HepG2 (cell line): Measurements from ENCODE around the gene ATXN7L2. TPM values are rescaled to one million over a fixed set of nuclear protein-coding genes. Genes with fewer than 3 reads are reported as not detected.

Source experiments
- ATAC-seq: fragments of 200-7000 bp; cut with Tn5 transposase; 3 replicates; pipeline ENCODE4 v1.9.1; 2020; ENCODE audit warnings: mild to moderate bottlenecking, moderate library complexity
- BruUV-seq: library from RNA; stranded (reverse); fragments of 400-500 nt; replicated peaks from 2 replicates; lab custom pipeline; 2021; lab: Mats Ljungman, UMichigan
- CTCF ChIA-PET: fragments of 300-600 bp; formaldehyde crosslinking; extraction: SDS; loops from one replicate; lab custom pipeline; 2021; ENCODE audit warnings: low total read pairs, inconsistent platforms, low intra/inter-chr PET ratio; lab: Yijun Ruan, JAX
- POLR2A ChIA-PET: fragments of 350-600 bp; sonication (Branson Sonifier 250); formaldehyde crosslinking; loops from one replicate; lab custom pipeline; 2020; ENCODE audit warnings: antibody characterized with exemption, inconsistent platforms; lab: Yijun Ruan, JAX
- DNase-seq: peaks from one replicate; pipeline ENCODE4 v3.0.0-alpha.2; 2015; ENCODE audit warnings: low spot score
- FAIRE-seq: peaks from 3 replicates; lab custom pipeline; 2011; peaks lifted over from hg19 to GRCh38; lab: Jason Lieb, UNC
- H2AFZ ChIP-seq: one replicate; pipeline ENCODE4 v1.6.1; 2011; ENCODE audit warnings: low read length, inconsistent platforms
- H3K27ac ChIP-seq: fragments of 300-600 bp; 3 replicates; pipeline ENCODE4 v1.8.0; 2011; ENCODE audit warnings: mixed run types, mild to moderate bottlenecking, mixed read lengths, low read length, inconsistent platforms; ENCODE audit not compliant: insufficient read depth; ENCODE audit errors: extremely low read length
- H3K27me3 ChIP-seq, 2 experiments: fragments of 200-600 bp in 1 of 2; 2 replicates in 1 of 2; 3 replicates in 1 of 2; pipeline versions ENCODE4 v1.6.0 to v1.8.0; 2011; ENCODE audit warnings: low read length in 2 of 2, mild to moderate bottlenecking in 2 of 2, moderate library complexity in 2 of 2, inconsistent platforms in 1 of 2; ENCODE audit not compliant: insufficient read depth in 2 of 2, control insufficient read depth in 1 of 2
- H3K36me3 ChIP-seq, 2 experiments: fragments of 200-600 bp in 1 of 2; replicated peaks in 1 of 2; 2 replicates in 1 of 2; 3 replicates in 1 of 2; pipeline versions ENCODE4 v1.5.1 to v1.8.0; 2011; ENCODE audit warnings: low read length in 2 of 2, inconsistent platforms in 1 of 2; ENCODE audit not compliant: insufficient read depth in 2 of 2, control insufficient read depth in 1 of 2
- H3K4me1 ChIP-seq: 2 replicates; pipeline ENCODE4 v1.5.1; 2012; ENCODE audit warnings: low read length, inconsistent platforms; ENCODE audit not compliant: insufficient read depth
- H3K4me2 ChIP-seq: 2 replicates; pipeline ENCODE4 v1.6.0; 2011; ENCODE audit warnings: low read depth, low read length, inconsistent platforms
- H3K4me3 ChIP-seq, 3 experiments: fragments of 200-600 bp in 1 of 3; sonication (generic), shearing (Covaris generic) in 1 of 3; replicated peaks in 1 of 3; 2 replicates each; pipeline ENCODE4 v1.5.1; 2011 to 2016; ENCODE audit warnings: low read length in 3 of 3, inconsistent platforms in 2 of 3, low read depth in 2 of 3, mild to moderate bottlenecking in 2 of 3, control low read depth in 1 of 3, mixed read lengths in 1 of 3; ENCODE audit not compliant: insufficient read depth in 1 of 3
- H3K79me2 ChIP-seq: one replicate; pipeline ENCODE4 v1.6.1; 2011; ENCODE audit warnings: low read length, inconsistent platforms; ENCODE audit not compliant: insufficient read depth
- H3K9ac ChIP-seq: 2 replicates; pipeline ENCODE4 v1.6.0; 2011; ENCODE audit warnings: mild to moderate bottlenecking, low read depth, low read length, inconsistent platforms; ENCODE audit not compliant: insufficient read depth
- H3K9me3 ChIP-seq: 2 replicates; pipeline ENCODE4 v1.5.1; 2012; ENCODE audit warnings: mild to moderate bottlenecking, low read length
- H4K20me1 ChIP-seq: 2 replicates; pipeline ENCODE4 v1.6.0; 2011; ENCODE audit warnings: inconsistent platforms, mild to moderate bottlenecking, low read length, moderate library complexity; ENCODE audit not compliant: insufficient read depth
- DR1 ChIP-seq: sonication (generic); formaldehyde crosslinking; IDR thresholded peaks from 2 replicates; pipeline ENCODE4 v1.8.0; 2021; ENCODE audit warnings: mild to moderate bottlenecking, missing genetic modification reagents, inconsistent platforms
- HHEX ChIP-seq: IDR thresholded peaks from 2 replicates; pipeline ENCODE4 v1.6.1; 2016; ENCODE audit warnings: control low read depth
- PAF1 ChIP-seq: IDR thresholded peaks from 2 replicates; pipeline ENCODE4 v1.6.1; 2016; ENCODE audit warnings: missing genetic modification reagents, missing compliant biosample characterization
- RARA ChIP-seq: IDR thresholded peaks from 2 replicates; pipeline ENCODE4 v1.6.1; 2016; ENCODE audit warnings: missing genetic modification reagents, missing compliant biosample characterization
- RXRA ChIP-seq: sonication (generic); formaldehyde crosslinking; IDR thresholded peaks from 2 replicates; pipeline ENCODE4 v1.5.1; 2020; ENCODE audit warnings: missing genetic modification reagents
- SKI ChIP-seq: fragments of 450-650 bp; IDR thresholded peaks from one replicate; pipeline ENCODE4 v1.6.1; 2018; ENCODE audit warnings: mild to moderate bottlenecking; ENCODE audit not compliant: partially characterized antibody
- ZNF256 ChIP-seq: sonication (generic); formaldehyde crosslinking; conservative IDR thresholded peaks from 2 replicates; pipeline ENCODE4 v1.4.0; 2020; ENCODE audit warnings: missing genetic modification reagents
- ZNF329 ChIP-seq: sonication (generic); formaldehyde crosslinking; IDR thresholded peaks from 2 replicates; pipeline ENCODE4 v1.9.0; 2021; ENCODE audit warnings: low read depth, mild to moderate bottlenecking, missing genetic modification reagents
- ZNF343 ChIP-seq: sonication (generic); formaldehyde crosslinking; IDR thresholded peaks from 2 replicates; pipeline ENCODE4 v1.4.0; 2020; ENCODE audit warnings: mild to moderate bottlenecking, missing genetic modification reagents
- ZNF570 ChIP-seq: sonication (generic); formaldehyde crosslinking; IDR thresholded peaks from 2 replicates; pipeline ENCODE4 v1.4.0; 2020; ENCODE audit warnings: mild to moderate bottlenecking, missing genetic modification reagents, borderline replicate concordance
- ZNF605 ChIP-seq: sonication (generic); formaldehyde crosslinking; IDR thresholded peaks from 2 replicates; pipeline ENCODE4 v1.8.0; 2022; ENCODE audit warnings: mild to moderate bottlenecking, missing genetic modification reagents
- WGBS: methylation state at CpG from one replicate; pipeline ENCODE4 v1.1.6; 2017; ENCODE audit warnings: low lambda C conversion rate; 5-methylcytosine and 5-hydroxymethylcytosine counted together
- in situ Hi-C: cut with HindIII; loops from 2 replicates; pipeline ENCODE4 v1.10.0; 2017; ENCODE audit warnings: low pct_unique_long_range_greater_than_20kb; ENCODE audit not compliant: extremely low pct_ligation_motif_present
- intact Hi-C: fragments of 100-400 bp; cut with micrococcal nuclease; formaldehyde crosslinking; loops from one replicate; pipeline ENCODE4 v1.10.0; 2022; ENCODE audit not compliant: unreplicated experiment
- polyA plus RNA-seq, 8 experiments: library from polyadenylated mRNA; depleted of rRNA in 3 of 8; stranded (reverse) in 7 of 8; unstranded in 1 of 8; fragments of >200 nt; fragmentation: Illumina TruSeq in 4 of 8; extraction: Trizol in 4 of 8; gene quantifications; 2 replicates each; pipeline versions ENCODE4 v1.2.1 to v1.2.3, GENCODE V29; 2011 to 2016; ENCODE audit warnings: low read depth in 4 of 8, missing spikeins in 1 of 8, mixed read lengths in 1 of 8; ENCODE audit not compliant: insufficient read depth in 1 of 8
- total RNA-seq, 5 experiments: library from RNA; depleted of rRNA; stranded (reverse); fragments of >200 nt; fragmentation: Illumina TruSeq; extraction: Trizol; gene quantifications; 2 replicates each; pipeline ENCODE4 v1.2.3, GENCODE V29; 2016; ENCODE audit warnings: low read depth in 1 of 5
- TF ChIP-seq, protein P1 (sequence below): sonication (generic); formaldehyde crosslinking; IDR thresholded peaks from 2 replicates; pipeline ENCODE4 v1.4.0; 2020; ENCODE audit warnings: mild to moderate bottlenecking, missing genetic modification reagents, borderline replicate concordance
- TF ChIP-seq, protein P2 (sequence below): sonication (generic); formaldehyde crosslinking; IDR thresholded peaks from 2 replicates; pipeline ENCODE4 v1.8.0; 2022; ENCODE audit warnings: mild to moderate bottlenecking, missing genetic modification reagents, borderline replicate concordance
- TF ChIP-seq, protein P3 (sequence below): sonication (generic); formaldehyde crosslinking; IDR thresholded peaks from 2 replicates; pipeline ENCODE4 v1.5.0; 2020; ENCODE audit warnings: mild to moderate bottlenecking, missing genetic modification reagents
- TF ChIP-seq, protein P4 (sequence below): IDR thresholded peaks from 2 replicates; pipeline ENCODE4 v1.6.1; 2012; ENCODE audit warnings: low read length, improper control_type of control experiment

The ATXN7L2 gene
- total and polyA plus RNA-seq, 2 of the 13 experiments (the other 11 are each of a cell fraction or from before 2014, with no cell fraction given) = 2.7 to 2.8 TPM

DNA sequence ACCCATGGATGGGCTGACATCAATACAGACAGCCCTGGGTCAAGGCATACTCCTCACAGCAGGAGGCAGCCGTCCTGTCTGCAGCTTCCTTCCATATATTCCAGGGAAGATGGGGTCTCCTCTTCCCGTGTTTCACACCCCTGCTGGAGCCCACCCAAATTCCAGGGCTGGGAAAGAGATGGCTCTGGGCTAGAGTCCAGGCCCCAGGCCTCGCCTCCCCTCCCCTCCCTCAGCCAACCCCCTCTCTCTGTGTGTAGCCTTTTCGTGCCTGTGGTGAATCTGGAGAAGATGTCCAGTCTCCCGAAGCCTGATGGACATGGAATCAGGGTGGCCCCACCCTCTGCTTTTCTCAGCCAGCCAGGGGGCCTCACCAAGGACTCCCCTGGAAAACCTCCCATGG is 3.6 kb downstream of the ATXN7L2 start (continued):
- TF ChIP-seq ZNF570 (CRISPR knock-in tag) (no peak), RXRA (no peak), DR1 (CRISPR knock-in tag) (no peak)

DNA sequence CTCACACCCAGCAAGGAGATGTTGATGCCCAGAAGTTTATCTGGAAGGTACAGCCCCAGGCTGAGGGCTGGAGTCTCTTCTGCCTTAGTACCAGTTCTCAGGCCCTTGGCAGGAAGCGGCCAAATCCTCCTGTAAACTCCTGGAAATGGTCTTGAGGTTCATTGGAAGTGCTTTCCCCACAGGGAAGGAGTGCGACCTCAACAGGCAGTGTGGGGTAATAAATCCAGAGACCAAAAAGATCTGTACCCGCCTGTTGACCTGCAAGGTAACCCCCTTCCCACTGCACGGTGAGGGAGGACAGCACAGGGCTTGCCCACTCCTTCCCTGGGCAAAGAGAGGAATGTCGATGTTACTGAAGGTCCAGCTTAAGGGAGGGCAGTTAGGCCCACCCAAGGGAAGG is 4.5 kb downstream of the ATXN7L2 start:
- Histone ChIP-seq H4K20me1 (no peaks in the 10 kb centered on the region), H3K27me3 (no peaks in the 10 kb centered on the region; a peak in 1 of 5 replicates), H3K4me1 (peaks cover 17% of the 10 kb centered on the region), H3K9ac (no peak overlapping the region), H2AFZ (no peak overlapping the region), H3K4me2 (no peak overlapping the region), H3K79me2 (no peaks in the 10 kb centered on the region), H3K36me3 (no peaks in the 10 kb centered on the region; a peak in 2 of 5 replicates), H3K9me3 (no peaks in the 10 kb centered on the region), H3K4me3 (no peak overlapping the region), H3K27ac (no peak overlapping the region)
- in situ Hi-C loops (no loop called here), intact Hi-C loops (no loop called here)
- ChIA-PET CTCF (no interaction called here), POLR2A (no interaction called here)
- FAIRE-seq (no peak), ATAC-seq (no peak), DNase-seq (no peak)
- 70% methylated on average over 5 of the region's 5 CpGs for WGBS
- no TSS peak for BruUV-seq
- TF ChIP-seq, protein P1, sequence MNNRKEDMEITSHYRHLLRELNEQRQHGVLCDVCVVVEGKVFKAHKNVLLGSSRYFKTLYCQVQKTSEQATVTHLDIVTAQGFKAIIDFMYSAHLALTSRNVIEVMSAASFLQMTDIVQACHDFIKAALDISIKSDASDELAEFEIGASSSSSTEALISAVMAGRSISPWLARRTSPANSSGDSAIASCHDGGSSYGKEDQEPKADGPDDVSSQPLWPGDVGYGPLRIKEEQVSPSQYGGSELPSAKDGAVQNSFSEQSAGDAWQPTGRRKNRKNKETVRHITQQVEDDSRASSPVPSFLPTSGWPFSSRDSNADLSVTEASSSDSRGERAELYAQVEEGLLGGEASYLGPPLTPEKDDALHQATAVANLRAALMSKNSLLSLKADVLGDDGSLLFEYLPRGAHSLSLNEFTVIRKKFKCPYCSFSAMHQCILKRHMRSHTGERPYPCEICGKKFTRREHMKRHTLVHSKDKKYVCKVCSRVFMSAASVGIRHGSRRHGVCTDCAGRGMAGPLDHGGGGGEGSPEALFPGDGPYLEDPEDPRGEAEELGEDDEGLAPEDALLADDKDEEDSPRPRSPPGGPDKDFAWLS (CRISPR knock-in tag) = no peak
- TF ChIP-seq ZNF343 (CRISPR knock-in tag) (no peak), RARA (no peak), ZNF256 (CRISPR knock-in tag) (no peak), PAF1 (no peak), ZNF605 (no peak), ZNF329 (CRISPR knock-in tag) (no peak), SKI (no peak), HHEX (CRISPR knock-in tag) (no peak)
- TF ChIP-seq, protein P2, sequence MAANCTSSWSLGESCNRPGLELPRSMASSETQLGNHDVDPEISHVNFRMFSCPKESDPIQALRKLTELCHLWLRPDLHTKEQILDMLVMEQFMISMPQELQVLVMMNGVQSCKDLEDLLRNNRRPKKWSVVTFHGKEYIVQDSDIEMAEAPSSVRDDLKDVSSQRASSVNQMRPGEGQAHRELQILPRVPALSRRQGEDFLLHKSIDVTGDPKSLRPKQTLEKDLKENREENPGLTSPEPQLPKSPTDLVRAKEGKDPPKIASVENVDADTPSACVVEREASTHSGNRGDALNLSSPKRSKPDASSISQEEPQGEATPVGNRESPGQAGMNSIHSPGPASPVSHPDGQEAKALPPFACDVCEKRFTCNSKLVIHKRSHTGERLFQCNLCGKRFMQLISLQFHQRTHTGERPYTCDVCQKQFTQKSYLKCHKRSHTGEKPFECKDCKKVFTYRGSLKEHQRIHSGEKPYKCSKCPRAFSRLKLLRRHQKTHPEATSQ (CRISPR knock-in tag) = no peak
- TF ChIP-seq, protein P3, sequence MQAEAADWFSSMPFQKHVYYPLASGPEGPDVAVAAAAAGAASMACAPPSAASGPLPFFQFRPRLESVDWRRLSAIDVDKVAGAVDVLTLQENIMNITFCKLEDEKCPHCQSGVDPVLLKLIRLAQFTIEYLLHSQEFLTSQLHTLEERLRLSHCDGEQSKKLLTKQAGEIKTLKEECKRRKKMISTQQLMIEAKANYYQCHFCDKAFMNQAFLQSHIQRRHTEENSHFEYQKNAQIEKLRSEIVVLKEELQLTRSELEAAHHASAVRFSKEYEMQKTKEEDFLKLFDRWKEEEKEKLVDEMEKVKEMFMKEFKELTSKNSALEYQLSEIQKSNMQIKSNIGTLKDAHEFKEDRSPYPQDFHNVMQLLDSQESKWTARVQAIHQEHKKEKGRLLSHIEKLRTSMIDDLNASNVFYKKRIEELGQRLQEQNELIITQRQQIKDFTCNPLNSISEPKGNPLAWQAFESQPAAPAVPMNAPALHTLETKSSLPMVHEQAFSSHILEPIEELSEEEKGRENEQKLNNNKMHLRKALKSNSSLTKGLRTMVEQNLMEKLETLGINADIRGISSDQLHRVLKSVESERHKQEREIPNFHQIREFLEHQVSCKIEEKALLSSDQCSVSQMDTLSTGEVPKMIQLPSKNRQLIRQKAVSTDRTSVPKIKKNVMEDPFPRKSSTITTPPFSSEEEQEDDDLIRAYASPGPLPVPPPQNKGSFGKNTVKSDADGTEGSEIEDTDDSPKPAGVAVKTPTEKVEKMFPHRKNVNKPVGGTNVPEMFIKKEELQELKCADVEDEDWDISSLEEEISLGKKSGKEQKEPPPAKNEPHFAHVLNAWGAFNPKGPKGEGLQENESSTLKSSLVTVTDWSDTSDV (CRISPR knock-in tag) = no peak
- TF ChIP-seq, protein P4, sequence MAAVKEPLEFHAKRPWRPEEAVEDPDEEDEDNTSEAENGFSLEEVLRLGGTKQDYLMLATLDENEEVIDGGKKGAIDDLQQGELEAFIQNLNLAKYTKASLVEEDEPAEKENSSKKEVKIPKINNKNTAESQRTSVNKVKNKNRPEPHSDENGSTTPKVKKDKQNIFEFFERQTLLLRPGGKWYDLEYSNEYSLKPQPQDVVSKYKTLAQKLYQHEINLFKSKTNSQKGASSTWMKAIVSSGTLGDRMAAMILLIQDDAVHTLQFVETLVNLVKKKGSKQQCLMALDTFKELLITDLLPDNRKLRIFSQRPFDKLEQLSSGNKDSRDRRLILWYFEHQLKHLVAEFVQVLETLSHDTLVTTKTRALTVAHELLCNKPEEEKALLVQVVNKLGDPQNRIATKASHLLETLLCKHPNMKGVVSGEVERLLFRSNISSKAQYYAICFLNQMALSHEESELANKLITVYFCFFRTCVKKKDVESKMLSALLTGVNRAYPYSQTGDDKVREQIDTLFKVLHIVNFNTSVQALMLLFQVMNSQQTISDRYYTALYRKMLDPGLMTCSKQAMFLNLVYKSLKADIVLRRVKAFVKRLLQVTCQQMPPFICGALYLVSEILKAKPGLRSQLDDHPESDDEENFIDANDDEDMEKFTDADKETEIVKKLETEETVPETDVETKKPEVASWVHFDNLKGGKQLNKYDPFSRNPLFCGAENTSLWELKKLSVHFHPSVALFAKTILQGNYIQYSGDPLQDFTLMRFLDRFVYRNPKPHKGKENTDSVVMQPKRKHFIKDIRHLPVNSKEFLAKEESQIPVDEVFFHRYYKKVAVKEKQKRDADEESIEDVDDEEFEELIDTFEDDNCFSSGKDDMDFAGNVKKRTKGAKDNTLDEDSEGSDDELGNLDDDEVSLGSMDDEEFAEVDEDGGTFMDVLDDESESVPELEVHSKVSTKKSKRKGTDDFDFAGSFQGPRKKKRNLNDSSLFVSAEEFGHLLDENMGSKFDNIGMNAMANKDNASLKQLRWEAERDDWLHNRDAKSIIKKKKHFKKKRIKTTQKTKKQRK = no peak
